ENCODE data around the gene FAM193A.
"Not testable (repeated sequence)": the region's sequence is repeated elsewhere in the genome, so short reads cannot be mapped to it uniquely, and the experiment has no call there.

Gene FAM193A

GRCh38 chr4:2750719-2751605 is 214.5 kb downstream of the FAM193A start:
- DNase-seq (ENCODE audit: low spot score): no peak

GRCh38 chr4:2753436-2753835 is 217.0 kb downstream of the FAM193A start:
- no peak for DNase-seq (ENCODE audit: low spot score)

GRCh38 chr4:2754848-2755819 is 218.7 kb downstream of the FAM193A start:
- no peak for DNase-seq (ENCODE audit: low spot score)

GRCh38 chr4:2755821-2756690 is 219.6 kb downstream of the FAM193A start, which contains the start of gene TNIP2:
TSS of gene TNIP2 (minus strand) at chr4:2756336. CDS start at chr4:2756289, 47 bp downstream.
- peak; percentile 96 for DNase-seq (ENCODE audit: low spot score)

- no peak for DNase-seq (ENCODE audit: low spot score)
Observed at GRCh38 chr4:2756691-2757350, 220.4 kb downstream of the FAM193A start.

- no peak for DNase-seq (ENCODE audit: low spot score)
Observed at GRCh38 chr4:2757426-2757825, 221.0 kb downstream of the FAM193A start.

- DNase-seq (ENCODE audit: low spot score): no peak
Observed at GRCh38 chr4:2761035-2761923, 224.8 kb downstream of the FAM193A start.

- no peak for DNase-seq (ENCODE audit: low spot score)
Observed at GRCh38 chr4:2762048-2762447, 225.6 kb downstream of the FAM193A start.

GRCh38 chr4:2762486-2763370 is 226.3 kb downstream of the FAM193A start:
- DNase-seq (ENCODE audit: low spot score): not testable (repeated sequence)

- DNase-seq (ENCODE audit: low spot score): no peak
Observed at GRCh38 chr4:2763511-2763967, 227.1 kb downstream of the FAM193A start.

- no peak for DNase-seq (ENCODE audit: low spot score)
Observed at GRCh38 chr4:2765832-2766526, 229.5 kb downstream of the FAM193A start.

GRCh38 chr4:2767046-2767704 is 230.7 kb downstream of the FAM193A start:
- no peak for DNase-seq (ENCODE audit: low spot score)

GRCh38 chr4:2767705-2768074 is 231.2 kb downstream of the FAM193A start:
- DNase-seq (ENCODE audit: low spot score): no peak

GRCh38 chr4:2768124-2768523 is 231.7 kb downstream of the FAM193A start:
- DNase-seq (ENCODE audit: low spot score): no peak

- no peak for DNase-seq (ENCODE audit: low spot score)
Observed at GRCh38 chr4:2768921-2769336, 232.5 kb downstream of the FAM193A start.

GRCh38 chr4:2771264-2771663 is 234.8 kb downstream of the FAM193A start:
- DNase-seq (ENCODE audit: low spot score): no peak

- DNase-seq (ENCODE audit: low spot score): not testable (repeated sequence)
Observed at GRCh38 chr4:2780643-2781042, 244.2 kb downstream of the FAM193A start.

GRCh38 chr4:2781911-2782310 is 245.5 kb downstream of the FAM193A start:
- no peak for DNase-seq (ENCODE audit: low spot score)
